Karpas-422 (cell line): Measurements from ENCODE around the gene METTL25B. TPM values are rescaled to one million over a fixed set of nuclear protein-coding genes. Genes with fewer than 3 reads are reported as not detected.

ENCODE experiments used
- DNase-seq: peaks from one replicate; pipeline ENCODE4 v3.0.0-alpha.2; 2015
- H2AFZ ChIP-seq: fragments of 200-600 bp; sonication (generic); 2 replicates; pipeline ENCODE4 v1.6.1; 2014; ENCODE audit warnings: antibody characterized with exemption, low read length, mixed read lengths
- H3K27ac ChIP-seq: fragments of 200-600 bp; sonication (generic); 2 replicates; pipeline ENCODE4 v1.5.1; 2014; ENCODE audit warnings: mild to moderate bottlenecking, low read length, moderate library complexity
- H3K27me3 ChIP-seq: fragments of 200-600 bp; sonication (generic); 2 replicates; pipeline ENCODE4 v1.6.1; 2014; ENCODE audit warnings: low read length, mixed read lengths
- H3K36me3 ChIP-seq: fragments of 200-600 bp; sonication (generic); 2 replicates; pipeline ENCODE4 v1.6.1; 2014; ENCODE audit warnings: low read length, mixed read lengths; ENCODE audit not compliant: insufficient read depth
- H3K4me1 ChIP-seq: fragments of 200-600 bp; sonication (generic); 2 replicates; pipeline ENCODE4 v1.6.1; 2014; ENCODE audit warnings: mild to moderate bottlenecking, low read length, mixed read lengths
- H3K4me2 ChIP-seq: fragments of 200-600 bp; sonication (generic); 2 replicates; pipeline ENCODE4 v1.6.1; 2014; ENCODE audit warnings: low read length, low read depth, mild to moderate bottlenecking; ENCODE audit not compliant: poor library complexity, severe bottlenecking
- H3K4me3 ChIP-seq: fragments of 200-600 bp; sonication (generic); 2 replicates; pipeline ENCODE4 v1.5.1; 2014; ENCODE audit warnings: mild to moderate bottlenecking, antibody characterized with exemption, low read length, mixed read lengths
- H3K79me2 ChIP-seq: fragments of 200-600 bp; sonication (generic); 2 replicates; pipeline ENCODE4 v1.6.1; 2014; ENCODE audit warnings: mild to moderate bottlenecking, low read length, mixed read lengths
- H3K9ac ChIP-seq: fragments of 200-600 bp; sonication (generic); 2 replicates; pipeline ENCODE4 v1.6.0; 2014; ENCODE audit warnings: low read length
- H3K9me2 ChIP-seq: fragments of 200-600 bp; sonication (generic), shearing (Covaris generic); replicated peaks from 2 replicates; pipeline ENCODE4 v1.6.0; 2014; ENCODE audit warnings: mild to moderate bottlenecking, low read length, moderate library complexity; ENCODE audit not compliant: insufficient read depth
- H3K9me3 ChIP-seq: fragments of 300-700, 200-600 bp; sonication (generic); 2 replicates; pipeline ENCODE4 v1.6.1; 2014; ENCODE audit warnings: low read length, mixed read lengths
- H4K20me1 ChIP-seq: fragments of 200-600 bp; sonication (generic); 2 replicates; pipeline ENCODE4 v1.6.1; 2014; ENCODE audit warnings: mild to moderate bottlenecking, antibody characterized with exemption, low read length, low read depth; ENCODE audit not compliant: insufficient read depth
- total RNA-seq: library from RNA; depleted of rRNA; stranded (reverse); fragments of >200 nt; shearing (Covaris generic); gene quantifications from 2 replicates; pipeline ENCODE4 v1.2.3, GENCODE V29; 2014; ENCODE audit warnings: low replicate concordance

The METTL25B gene
- total RNA-seq, 1 experiment from 2014 or later = 22.8 TPM

- peak; percentile 85 for DNase-seq
- no peaks in the 10 kb centered on the region for H3K36me3 ChIP-seq
- peak overlapping the region; percentile 70 for H3K9ac ChIP-seq
- no peaks in the 10 kb centered on the region for H3K9me3 ChIP-seq
- 0 out of 2 replicates have a peak, but pooled peaks cover 5% of the 10 kb centered on the region for H4K20me1 ChIP-seq
- no peaks in the 10 kb centered on the region for H3K27me3 ChIP-seq
- H3K4me2 ChIP-seq = peak overlapping the region; percentile 98
- H3K27ac ChIP-seq = no peak overlapping the region
- peak overlapping the region; percentile 71 for H3K4me3 ChIP-seq
- H3K79me2 ChIP-seq = no peaks in the 10 kb centered on the region
- H2AFZ ChIP-seq = peak overlapping the region; percentile 75; the same call in 1 of the 2 replicates
- H3K4me1 ChIP-seq = peaks cover 17% of the 10 kb centered on the region
- no peaks in the 10 kb centered on the region for H3K9me2 ChIP-seq
These were observed 22.2 kb upstream of the METTL25B start for GRCh38 chr1:156705918-156706656.

GRCh38 chr1:156706657-156707416 is 21.4 kb upstream of the METTL25B start:
- Histone ChIP-seq H3K9me3 (no peaks in the 10 kb centered on the region), H4K20me1 (0 out of 2 replicates have a peak, but pooled peaks cover 5% of the 10 kb centered on the region), H3K79me2 (no peaks in the 10 kb centered on the region), H3K4me2 (peak overlapping the region; percentile 98), H3K4me1 (peaks cover 17% of the 10 kb centered on the region), H3K27ac (no peak overlapping the region), H3K9ac (peak overlapping the region; percentile 70), H3K27me3 (no peaks in the 10 kb centered on the region), H3K36me3 (no peaks in the 10 kb centered on the region), H3K4me3 (peak overlapping the region; percentile 71), H2AFZ (peak overlapping the region; percentile 75; the same call in 1 of the 2 replicates), H3K9me2 (no peaks in the 10 kb centered on the region)
- peak; percentile 60 for DNase-seq

- H3K9me3 ChIP-seq = no peaks in the 10 kb centered on the region
- no peaks in the 10 kb centered on the region for H3K79me2 ChIP-seq
These were observed 20.7 kb upstream of the METTL25B start for GRCh38 chr1:156707417-156708217.

DNA sequence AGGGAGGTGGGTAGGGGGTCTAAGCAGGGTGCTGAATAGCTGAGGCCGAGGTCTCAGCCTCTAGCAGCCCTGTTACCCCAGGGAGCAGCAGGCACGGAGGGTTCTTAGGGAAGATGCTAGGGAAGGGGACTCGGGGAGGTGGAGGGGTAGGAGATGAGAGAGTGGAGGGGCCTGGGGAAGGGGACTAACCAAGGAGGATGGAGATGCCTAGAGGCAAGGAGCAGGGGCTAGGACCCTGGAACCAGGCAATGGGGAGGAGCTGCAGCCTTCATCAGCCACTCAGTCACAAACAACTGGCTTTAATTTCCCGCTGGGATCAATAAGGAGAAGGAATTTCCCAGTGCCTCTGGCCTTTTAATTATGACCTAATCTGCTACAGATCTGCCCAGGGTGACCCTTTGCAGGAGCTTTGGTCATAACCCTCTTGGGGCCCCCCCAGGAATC is 20.0 kb upstream of the METTL25B start:
- Histone ChIP-seq H2AFZ (no peak overlapping the region), H3K9me2 (no peaks in the 10 kb centered on the region), H3K36me3 (no peaks in the 10 kb centered on the region), H3K79me2 (no peaks in the 10 kb centered on the region), H3K27me3 (no peaks in the 10 kb centered on the region), H4K20me1 (0 out of 2 replicates have a peak, but pooled peaks cover 5% of the 10 kb centered on the region), H3K9ac (no peak overlapping the region), H3K4me2 (no peak overlapping the region), H3K4me3 (no peak overlapping the region), H3K27ac (no peak overlapping the region), H3K4me1 (peaks cover 17% of the 10 kb centered on the region), H3K9me3 (no peaks in the 10 kb centered on the region)
- DNase-seq = no peak

More at GRCh38 chr1:156707417-156708217, 20.7 kb upstream of the METTL25B start:
- H3K27me3 ChIP-seq = no peaks in the 10 kb centered on the region
- H3K27ac ChIP-seq = no peak overlapping the region
- no peak overlapping the region for H3K4me3 ChIP-seq
- H3K9me2 ChIP-seq = no peaks in the 10 kb centered on the region
- DNase-seq = no peak
- H3K36me3 ChIP-seq = no peaks in the 10 kb centered on the region
- H3K4me2 ChIP-seq = peak overlapping the region; percentile 98
- H2AFZ ChIP-seq = no peak overlapping the region
- H3K4me1 ChIP-seq = peaks cover 17% of the 10 kb centered on the region
- 0 out of 2 replicates have a peak, but pooled peaks cover 5% of the 10 kb centered on the region for H4K20me1 ChIP-seq
- no peak overlapping the region; the same call in 1 of the 2 replicates for H3K9ac ChIP-seq

DNA sequence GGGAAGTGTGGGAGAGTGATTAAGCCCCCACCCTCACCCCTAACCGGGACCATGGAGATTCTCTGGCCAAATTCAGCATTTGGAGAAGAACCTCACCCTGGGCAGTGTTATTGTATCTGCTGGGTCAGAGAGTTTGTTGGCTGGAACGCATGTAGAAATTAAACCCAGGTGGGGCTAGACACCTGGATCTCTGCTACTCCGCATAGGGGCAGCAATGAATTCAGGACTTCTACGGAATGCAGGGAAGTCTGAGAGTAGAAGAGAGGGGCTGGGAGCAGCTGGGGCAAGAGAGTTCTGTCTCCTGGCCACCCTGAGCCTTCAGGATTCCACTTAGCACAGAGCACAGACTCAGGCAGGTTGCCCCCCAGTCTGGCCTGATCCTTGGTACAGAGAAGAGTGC is 19.2 kb upstream of the METTL25B start:
- H3K4me3 ChIP-seq = no peak overlapping the region
- no peaks in the 10 kb centered on the region for H3K27me3 ChIP-seq
- peaks cover 17% of the 10 kb centered on the region for H3K4me1 ChIP-seq
- H3K27ac ChIP-seq = no peak overlapping the region
- no peak overlapping the region for H2AFZ ChIP-seq
- H4K20me1 ChIP-seq = 0 out of 2 replicates have a peak, but pooled peaks cover 5% of the 10 kb centered on the region
- no peaks in the 10 kb centered on the region for H3K79me2 ChIP-seq
- no peak overlapping the region for H3K9ac ChIP-seq
- no peak overlapping the region for H3K4me2 ChIP-seq
- no peak for DNase-seq
- H3K36me3 ChIP-seq = no peaks in the 10 kb centered on the region
- H3K9me3 ChIP-seq = no peaks in the 10 kb centered on the region
- no peaks in the 10 kb centered on the region for H3K9me2 ChIP-seq

GRCh38 chr1:156709757-156710489 is 18.3 kb upstream of the METTL25B start:
- DNase-seq = no peak
- H3K9me3 ChIP-seq = no peaks in the 10 kb centered on the region
- H3K4me2 ChIP-seq = no peak overlapping the region
- no peak overlapping the region for H3K4me3 ChIP-seq
- no peaks in the 10 kb centered on the region for H3K79me2 ChIP-seq
- no peak overlapping the region for H3K27ac ChIP-seq
- no peaks in the 10 kb centered on the region for H4K20me1 ChIP-seq
- no peak overlapping the region for H3K9ac ChIP-seq
- no peaks in the 10 kb centered on the region for H3K9me2 ChIP-seq
- no peak overlapping the region for H2AFZ ChIP-seq
- H3K4me1 ChIP-seq = peaks cover 17% of the 10 kb centered on the region
- no peaks in the 10 kb centered on the region for H3K36me3 ChIP-seq
- H3K27me3 ChIP-seq = no peaks in the 10 kb centered on the region

- no peak overlapping the region for H3K9ac ChIP-seq
- H3K36me3 ChIP-seq = no peaks in the 10 kb centered on the region
- no peaks in the 10 kb centered on the region for H4K20me1 ChIP-seq
- DNase-seq = no peak
- no peaks in the 10 kb centered on the region for H3K9me3 ChIP-seq
- H3K4me1 ChIP-seq = peaks cover 10% of the 10 kb centered on the region
- no peaks in the 10 kb centered on the region for H3K27me3 ChIP-seq
- H3K79me2 ChIP-seq = no peaks in the 10 kb centered on the region
- no peak overlapping the region for H3K27ac ChIP-seq
- no peaks in the 10 kb centered on the region for H3K9me2 ChIP-seq
- H2AFZ ChIP-seq = no peak overlapping the region
- H3K4me3 ChIP-seq = no peak overlapping the region
- no peak overlapping the region for H3K4me2 ChIP-seq
These were observed 17.1 kb upstream of the METTL25B start for GRCh38 chr1:156711011-156711817.
